Mucosa of rectum (tissue), 2 donors: ENCODE data around the gene EDA.
A peak's percentile ranks its signal among the peaks of the same experiment; 100 is the strongest.

Source experiments
- H3K27ac ChIP-seq, 2 donors: one replicate each; pipeline ENCODE4 v1.7.0; 2013; ENCODE audit warnings: inconsistent platforms in 2 of 2, low read depth in 2 of 2, low read length in 2 of 2
- H3K27me3 ChIP-seq, 2 donors: one replicate each; pipeline ENCODE4 v1.7.0; 2013; ENCODE audit warnings: low read length in 2 of 2; ENCODE audit not compliant: control insufficient read depth in 2 of 2, insufficient read depth in 2 of 2
- H3K36me3 ChIP-seq, 2 donors: one replicate each; pipeline ENCODE4 v1.7.0; 2013; ENCODE audit warnings: low read length in 2 of 2; ENCODE audit not compliant: control insufficient read depth in 2 of 2, insufficient read depth in 2 of 2
- H3K4me1 ChIP-seq, 2 donors: one replicate each; pipeline ENCODE4 v1.7.0; 2013; ENCODE audit warnings: low read length in 2 of 2, mild to moderate bottlenecking in 1 of 2; ENCODE audit not compliant: control insufficient read depth in 2 of 2, insufficient read depth in 2 of 2
- H3K4me3 ChIP-seq, 2 donors: one replicate each; pipeline ENCODE4 v1.7.0; 2013; ENCODE audit warnings: low read length in 2 of 2
- H3K9ac ChIP-seq, 2 donors: one replicate each; pipeline ENCODE4 v1.7.0; 2013; ENCODE audit warnings: low read length in 2 of 2, low read depth in 1 of 2, mild to moderate bottlenecking in 1 of 2
- H3K9me3 ChIP-seq, 2 donors: one replicate each; pipeline ENCODE4 v1.7.0; 2013; ENCODE audit warnings: low read length in 2 of 2; ENCODE audit not compliant: control insufficient read depth in 2 of 2
- donor health status: healthy.
- donor health status: Normal muscosa, but diverticular disease.

EDA gene

DNA sequence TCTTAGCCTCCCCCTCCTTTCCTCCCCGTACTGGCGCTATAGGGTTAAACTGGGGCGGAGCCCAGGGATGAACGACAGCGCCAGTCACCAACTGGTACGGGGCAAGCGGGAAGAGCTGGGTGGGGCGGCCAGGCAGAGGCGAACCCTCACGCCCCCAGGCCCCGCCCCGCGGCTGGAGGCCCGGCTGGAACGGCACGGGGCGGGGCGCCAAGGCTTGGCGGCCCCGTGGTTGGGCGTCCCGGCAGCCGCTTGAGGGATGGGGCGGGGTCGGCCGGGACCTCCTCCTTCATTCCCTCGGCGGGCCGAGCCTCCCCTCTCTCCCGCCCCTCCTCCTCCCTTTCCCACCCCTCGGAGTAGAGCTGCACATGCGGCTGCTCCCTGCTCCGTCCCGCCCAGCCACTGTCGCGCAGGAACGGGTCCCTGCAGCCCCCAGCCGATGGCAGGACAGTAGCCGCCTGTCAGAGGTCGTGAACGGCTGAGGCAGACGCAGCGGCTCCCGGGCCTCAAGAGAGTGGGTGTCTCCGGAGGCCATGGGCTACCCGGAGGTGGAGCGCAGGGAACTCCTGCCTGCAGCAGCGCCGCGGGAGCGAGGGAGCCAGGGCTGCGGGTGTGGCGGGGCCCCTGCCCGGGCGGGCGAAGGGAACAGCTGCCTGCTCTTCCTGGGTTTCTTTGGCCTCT lies at the start of gene EDA:
Gene EDA, plus strand, starts transcription at position 335 of the 678 bp plus-strand sequence.
- Histone ChIP-seq H3K27me3 (peaks cover 5 to 6% of the 10 kb centered on the region in 2 donors), H3K9ac (peak within 1 kb of the TSS in 1 of 2 donors; percentile 37), H3K9me3 (no peaks in the 10 kb centered on the region), H3K4me1 (peaks cover 0 to 3% of the 10 kb centered on the region in 2 donors), H3K27ac (no peak within 1 kb of the TSS), H3K4me3 (peak within 1 kb of the TSS; percentile 62 to 65), H3K36me3 (no peaks in the 10 kb centered on the region)

GRCh38 chrX:69568828-69569227 lies 47.1 kb upstream of the EDA start:
- Histone ChIP-seq H3K27me3 (peaks cover 3% of the 10 kb centered on the region in 2 donors), H3K4me1 (no peaks in the 10 kb centered on the region)

GRCh38 chrX:69597399-69597798 lies 18.5 kb upstream of the EDA start:
- H3K9me3 ChIP-seq = no peaks in the 10 kb centered on the region
- H3K4me1 ChIP-seq = no peaks in the 10 kb centered on the region
- no peak overlapping the region for H3K4me3 ChIP-seq
- no peaks in the 10 kb centered on the region for H3K36me3 ChIP-seq
- peaks cover 0 to 2% of the 10 kb centered on the region in 2 donors for H3K27me3 ChIP-seq
- H3K27ac ChIP-seq = no peak overlapping the region
- H3K9ac ChIP-seq = no peak overlapping the region

More at GRCh38 chrX:69568828-69569227, 47.1 kb upstream of the EDA start:
- Histone ChIP-seq H3K4me3 (no peak overlapping the region), H3K36me3 (no peaks in the 10 kb centered on the region), H3K27ac (no peak overlapping the region), H3K9ac (no peak overlapping the region), H3K9me3 (no peaks in the 10 kb centered on the region)

GRCh38 chrX:69600182-69600581 lies 15.7 kb upstream of the EDA start:
- H3K36me3 ChIP-seq = no peaks in the 10 kb centered on the region
- no peak overlapping the region for H3K4me3 ChIP-seq
- H3K9ac ChIP-seq = no peak overlapping the region
- H3K27ac ChIP-seq = no peak overlapping the region
- H3K27me3 ChIP-seq = no peaks in the 10 kb centered on the region
- H3K4me1 ChIP-seq = no peaks in the 10 kb centered on the region
- no peaks in the 10 kb centered on the region for H3K9me3 ChIP-seq

DNA sequence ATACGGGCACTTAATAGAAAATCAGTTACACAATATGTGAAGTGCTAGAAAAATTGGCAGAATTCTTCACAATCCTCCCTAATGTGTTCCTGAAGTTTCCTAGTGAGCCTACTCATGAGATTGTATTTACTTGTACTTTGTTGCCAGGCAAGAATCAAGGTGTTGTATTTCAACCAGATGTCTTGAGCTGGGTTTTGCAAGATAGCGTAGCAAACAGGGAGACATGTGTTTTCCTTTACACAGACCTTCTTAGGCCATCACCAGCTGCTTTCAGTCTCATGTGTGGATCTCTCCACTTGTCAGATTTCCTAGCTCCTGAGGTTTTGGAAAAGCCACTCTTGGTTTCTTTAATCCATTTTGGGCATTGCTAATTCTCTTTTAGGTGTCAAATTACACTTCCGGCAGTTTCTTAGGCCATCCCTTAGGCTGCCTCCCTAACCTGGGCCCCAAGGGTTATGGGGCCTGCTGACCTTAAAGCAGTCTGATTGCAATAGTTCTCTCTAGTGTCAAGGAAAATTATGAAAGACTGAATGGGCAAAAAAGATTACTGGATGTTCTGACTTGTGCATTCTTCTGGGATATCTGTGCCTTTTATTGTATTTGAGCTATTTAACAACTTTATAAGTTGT lies 12.2 kb upstream of the EDA start:
- Histone ChIP-seq H3K4me1 (no peaks in the 10 kb centered on the region), H3K27me3 (peaks cover 5 to 14% of the 10 kb centered on the region in 2 donors), H3K9ac (no peak overlapping the region), H3K4me3 (no peak overlapping the region), H3K27ac (no peak overlapping the region), H3K9me3 (no peaks in the 10 kb centered on the region), H3K36me3 (no peaks in the 10 kb centered on the region)

- H3K4me1 ChIP-seq = no peaks in the 10 kb centered on the region
- no peaks in the 10 kb centered on the region for H3K36me3 ChIP-seq
- peaks cover 5 to 16% of the 10 kb centered on the region in 2 donors for H3K27me3 ChIP-seq
- H3K27ac ChIP-seq = no peak overlapping the region
- no peak overlapping the region for H3K9ac ChIP-seq
- no peaks in the 10 kb centered on the region for H3K9me3 ChIP-seq
- H3K4me3 ChIP-seq = no peak overlapping the region
Measured at GRCh38 chrX:69605521-69605920, 10.4 kb upstream of the EDA start.

DNA sequence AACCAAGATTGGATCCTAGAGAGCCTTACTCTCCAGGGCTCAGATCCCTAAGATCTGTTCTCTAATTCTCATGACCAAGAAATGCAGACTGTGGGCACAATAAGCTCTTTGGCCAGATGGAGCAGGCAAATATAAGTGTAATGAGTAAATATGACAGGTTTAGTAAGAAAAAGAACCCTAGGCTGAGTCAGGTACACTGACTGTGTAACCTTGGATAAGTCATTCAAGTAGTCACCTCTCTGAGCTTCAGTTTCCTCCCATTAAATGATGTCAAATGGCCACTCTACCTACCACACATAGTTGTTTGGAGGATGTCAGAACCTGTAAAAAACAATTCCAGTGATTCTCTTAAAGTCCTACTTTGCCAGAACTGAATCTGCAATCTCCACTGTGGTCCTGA lies 8.3 kb upstream of the EDA start:
- Histone ChIP-seq H3K9ac (no peak overlapping the region), H3K27me3 (peaks cover 5 to 16% of the 10 kb centered on the region in 2 donors), H3K9me3 (no peaks in the 10 kb centered on the region), H3K27ac (no peak overlapping the region), H3K4me1 (no peaks in the 10 kb centered on the region), H3K36me3 (no peaks in the 10 kb centered on the region), H3K4me3 (no peak overlapping the region)

DNA sequence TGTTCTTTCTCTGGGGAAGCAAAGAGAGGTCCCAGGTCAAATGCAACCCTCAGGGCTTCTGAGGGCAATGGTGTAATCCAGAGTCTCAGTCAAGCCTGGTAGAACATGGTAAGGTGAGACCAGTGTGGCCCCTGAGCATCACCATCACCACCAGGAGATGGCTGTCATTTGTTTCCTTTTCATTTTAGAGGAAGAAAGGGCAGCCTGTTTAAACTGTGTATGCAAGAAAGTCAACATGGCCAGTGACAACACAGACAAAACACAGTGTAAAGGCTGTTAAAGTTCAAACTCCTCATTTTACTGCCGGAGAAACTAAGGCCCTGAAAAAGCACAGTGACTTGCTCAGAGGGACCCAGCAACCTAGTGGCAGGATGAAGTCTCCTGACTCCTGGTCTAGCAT lies 2.0 kb upstream of the EDA start:
- Histone ChIP-seq H3K4me3 (no peak overlapping the region), H3K27ac (no peak overlapping the region), H3K9me3 (no peaks in the 10 kb centered on the region), H3K9ac (no peak overlapping the region), H3K27me3 (peaks cover 5 to 6% of the 10 kb centered on the region in 2 donors), H3K36me3 (no peaks in the 10 kb centered on the region), H3K4me1 (peaks cover 0 to 3% of the 10 kb centered on the region in 2 donors)

DNA sequence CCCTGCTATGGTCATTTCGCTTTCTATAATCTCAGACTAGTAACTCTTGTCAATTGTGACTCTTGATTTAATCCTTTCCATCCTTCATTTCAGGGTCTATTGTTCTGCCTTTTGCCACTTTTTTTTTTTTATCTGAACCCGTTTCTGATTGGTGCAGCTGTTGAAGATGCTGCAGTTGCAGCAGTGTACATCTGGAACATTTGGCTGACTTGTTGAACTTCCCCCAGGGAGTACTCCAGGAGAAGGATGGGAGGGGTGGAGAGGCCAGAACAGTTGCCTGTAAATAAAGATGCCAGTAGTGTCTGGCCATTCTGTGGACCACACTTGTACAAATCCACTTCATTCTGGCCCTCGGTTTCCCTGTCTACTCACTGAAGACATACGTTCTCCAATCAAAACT lies 1.0 kb upstream of the EDA start:
- no peak overlapping the region for H3K9ac ChIP-seq
- no peaks in the 10 kb centered on the region for H3K9me3 ChIP-seq
- no peak overlapping the region for H3K27ac ChIP-seq
- no peaks in the 10 kb centered on the region for H3K36me3 ChIP-seq
- H3K4me1 ChIP-seq = peaks cover 0 to 3% of the 10 kb centered on the region in 2 donors
- peaks cover 5 to 6% of the 10 kb centered on the region in 2 donors for H3K27me3 ChIP-seq
- no peak overlapping the region for H3K4me3 ChIP-seq

DNA sequence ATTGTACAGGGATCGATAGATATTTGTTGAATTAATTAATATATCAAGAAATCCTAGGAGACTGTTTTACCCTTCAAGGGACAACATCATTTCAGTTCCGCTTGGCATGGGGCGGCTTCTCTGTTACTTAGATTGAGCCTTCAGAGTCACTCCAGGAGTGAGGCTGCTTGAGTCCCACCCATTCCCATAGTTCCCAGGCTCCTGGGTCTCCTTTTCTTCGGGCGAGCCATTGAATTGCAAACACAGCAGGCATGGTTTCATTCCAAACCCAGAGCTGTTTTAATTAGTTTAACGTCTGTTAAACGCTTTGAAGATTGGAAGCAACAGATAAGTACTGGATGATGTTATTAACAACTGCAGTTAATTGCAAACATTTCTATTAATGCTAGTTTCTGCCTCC lies 571 bp upstream of the EDA start:
- Histone ChIP-seq H3K27me3 (peaks cover 5 to 6% of the 10 kb centered on the region in 2 donors), H3K27ac (no peak overlapping the region), H3K36me3 (no peaks in the 10 kb centered on the region), H3K9me3 (no peaks in the 10 kb centered on the region), H3K4me3 (peak overlapping the region in 1 of 2 donors; percentile 42), H3K4me1 (peaks cover 0 to 3% of the 10 kb centered on the region in 2 donors), H3K9ac (no peak overlapping the region)
